ENCODE measurements around the gene DCP2.

GRCh38 chr5:113027431-113027830 is 50.8 kb downstream of the DCP2 start:
- no peak for TF ChIP-seq MAX (IDR thresholded peaks at IDR 0.05)
- no peak for TF ChIP-seq TAF1 (IDR thresholded peaks at IDR 0.05; ENCODE audit: low read depth)
- TF ChIP-seq CEBPB (IDR thresholded peaks at IDR 0.05) = no peak

Measured in Ishikawa (cell line).